CD8-positive, alpha-beta memory T cell (primary cell): ENCODE measurements around the gene ADORA1. TPM values are rescaled to one million over a fixed set of nuclear protein-coding genes. Genes with fewer than 3 reads are reported as not detected.

Experiments used
- CTCF ChIA-PET: fragments of 350-600 bp; sonication (Branson Sonifier 250); formaldehyde crosslinking; loops from one replicate; lab custom pipeline; 2021; ENCODE audit warnings: antibody characterized with exemption; lab: Charles Lee
- POLR2A ChIA-PET: fragments of 350-600 bp; sonication (Branson Sonifier 250); formaldehyde crosslinking; loops from one replicate; lab custom pipeline; 2021; ENCODE audit warnings: antibody characterized with exemption; lab: Charles Lee
- DNase-seq, 5 donors: peaks; one replicate each; pipeline versions ENCODE4 v3.0.0 to v3.0.0-alpha.2; 2020 to 2022; ENCODE audit warnings: mixed read lengths in 1 of 5
- H3K27ac ChIP-seq: one replicate; pipeline ENCODE4 v1.7.0; 2013; ENCODE audit warnings: low read depth, mild to moderate bottlenecking, low read length, moderate library complexity
- H3K27me3 ChIP-seq: 2 replicates; pipeline ENCODE4 v1.7.0; 2013; ENCODE audit warnings: low read length, mild to moderate bottlenecking; ENCODE audit not compliant: insufficient read depth, poor library complexity, severe bottlenecking
- H3K36me3 ChIP-seq: 2 replicates; pipeline ENCODE4 v1.7.0; 2013; ENCODE audit warnings: mild to moderate bottlenecking, low read length, moderate library complexity; ENCODE audit not compliant: insufficient read depth
- H3K4me1 ChIP-seq: 2 replicates; pipeline ENCODE4 v1.7.0; 2013; ENCODE audit warnings: mild to moderate bottlenecking, low read length, moderate library complexity; ENCODE audit not compliant: insufficient read depth
- H3K4me3 ChIP-seq: 2 replicates; pipeline ENCODE4 v1.7.0; 2013; ENCODE audit warnings: mild to moderate bottlenecking, low read length
- H3K9me3 ChIP-seq: 2 replicates; pipeline ENCODE4 v1.7.0; 2013; ENCODE audit warnings: mild to moderate bottlenecking, low read length
- H3K27ac Mint-ChIP-seq, 8 donors: one replicate each; pipeline ENCODE4 v1.8.0; 2020 to 2021; ENCODE audit warnings: mixed read lengths in 8 of 8, mild to moderate bottlenecking in 6 of 8, inconsistent platforms in 3 of 8, moderate library complexity in 3 of 8
- H3K27me3 Mint-ChIP-seq, 2 donors: one replicate each; pipeline ENCODE4 v1.8.0; 2020 to 2021; ENCODE audit warnings: mixed read lengths in 2 of 2, mild to moderate bottlenecking in 1 of 2, moderate library complexity in 1 of 2
- H3K36me3 Mint-ChIP-seq, 3 donors: one replicate each; pipeline ENCODE4 v1.8.0; 2020 to 2021; ENCODE audit warnings: mixed read lengths in 3 of 3, inconsistent platforms in 1 of 3, mild to moderate bottlenecking in 1 of 3
- H3K4me1 Mint-ChIP-seq, 3 donors: one replicate each; pipeline ENCODE4 v1.8.0; 2020 to 2021; ENCODE audit warnings: mixed read lengths in 3 of 3, inconsistent platforms in 1 of 3, mild to moderate bottlenecking in 1 of 3
- H3K4me3 Mint-ChIP-seq, 7 donors: one replicate each; pipeline ENCODE4 v1.8.0; 2020 to 2021; ENCODE audit warnings: mixed read lengths in 7 of 7, mild to moderate bottlenecking in 6 of 7, moderate library complexity in 4 of 7, inconsistent platforms in 2 of 7
- H3K9me3 Mint-ChIP-seq, 5 donors: one replicate each; pipeline ENCODE4 v1.8.0; 2020 to 2022; ENCODE audit warnings: mixed read lengths in 5 of 5, mild to moderate bottlenecking in 3 of 5, moderate library complexity in 2 of 5, inconsistent platforms in 1 of 5
- polyA plus RNA-seq: library from polyadenylated mRNA; unstranded; fragments of 300-500 nt; fragmentation: Illumina TruSeq; gene quantifications from one replicate; pipeline ENCODE4 v1.2.3, GENCODE V29; 2021
- total RNA-seq, 2 experiments: library from RNA; stranded (reverse); gene quantifications; one replicate each; pipeline ENCODE4 v1.2.3, GENCODE V29; 2021

Gene ADORA1
- total and polyA plus RNA-seq, 3 experiments from 2014 or later = not detected

DNA sequence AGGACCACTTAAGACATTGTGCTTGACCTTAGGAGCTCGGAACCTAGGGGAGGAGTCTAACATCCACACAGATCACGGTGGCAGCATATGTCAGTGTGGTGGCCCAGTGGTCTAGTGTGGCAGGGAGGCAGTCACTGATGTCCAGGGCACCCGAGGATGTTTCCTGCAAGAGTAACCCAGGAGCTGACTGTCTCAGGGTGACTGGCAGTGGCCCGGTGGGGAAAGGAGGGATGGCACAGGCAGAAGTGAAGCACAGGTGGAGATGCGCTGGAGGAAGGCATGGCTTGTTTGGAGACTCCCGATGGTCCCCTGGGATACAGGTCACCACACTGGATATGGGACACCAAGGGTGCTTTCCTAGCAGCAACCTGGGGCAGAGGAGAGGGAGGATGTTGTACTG, 85.6 kb downstream of the ADORA1 start:
- H3K4me1 Mint-ChIP-seq = peaks cover 0 to 7% (median 6%) of the 10 kb centered on the region in 3 donors
- Histone ChIP-seq H3K9me3 (no peaks in the 10 kb centered on the region), H3K27ac (no peak overlapping the region), H3K36me3 (no peaks in the 10 kb centered on the region), H3K4me3 (no peak overlapping the region), H3K4me1 (no peaks in the 10 kb centered on the region), H3K27me3 (no peaks in the 10 kb centered on the region)
- no peak overlapping the region for H3K4me3 Mint-ChIP-seq
- ChIA-PET POLR2A (no interaction called here), CTCF (interaction anchor here (1.1 kb wide), 1 partner anchor 173 kb away, joined by 4 read pairs; no protein-coding TSS in a partner anchor)
- peaks cover 13 to 17% of the 10 kb centered on the region in 2 donors for H3K27me3 Mint-ChIP-seq
- H3K9me3 Mint-ChIP-seq = no peaks in the 10 kb centered on the region
- no peaks in the 10 kb centered on the region for H3K36me3 Mint-ChIP-seq
- DNase-seq = no peak
- H3K27ac Mint-ChIP-seq = no peak overlapping the region

DNA sequence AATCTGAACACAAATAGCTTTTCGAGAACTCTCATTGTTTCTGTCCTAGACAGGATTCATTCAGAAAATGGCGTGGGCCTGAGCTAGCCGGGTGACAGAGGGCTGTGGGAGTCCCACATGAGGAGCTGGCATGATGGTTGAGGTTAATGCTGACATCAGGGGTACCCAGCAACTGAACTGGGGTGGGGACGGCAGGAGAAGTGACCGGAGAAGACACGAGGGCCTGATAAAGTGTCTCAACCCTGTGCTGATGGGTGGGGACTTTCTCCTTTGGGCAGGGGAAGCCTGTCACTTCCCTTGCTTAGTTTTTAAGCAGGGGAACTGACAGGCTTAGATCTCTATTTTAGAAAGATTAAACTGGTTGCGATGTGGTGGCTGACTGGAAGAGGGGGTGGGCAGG, 87.3 kb downstream of the ADORA1 start:
- H3K27me3 Mint-ChIP-seq = peaks cover 17 to 26% of the 10 kb centered on the region in 2 donors
- no peak overlapping the region for H3K4me3 Mint-ChIP-seq
- no peak overlapping the region for H3K27ac Mint-ChIP-seq
- Histone ChIP-seq H3K27ac (no peak overlapping the region), H3K36me3 (no peaks in the 10 kb centered on the region), H3K4me1 (no peaks in the 10 kb centered on the region), H3K4me3 (no peak overlapping the region), H3K9me3 (no peaks in the 10 kb centered on the region), H3K27me3 (no peaks in the 10 kb centered on the region)
- CTCF ChIA-PET = interaction anchor here (1.6 to 6.1 kb wide), 4 partner anchors 9 to 174 kb away, joined by 7 to 57 read pairs (median 18); no protein-coding TSS in a partner anchor
- H3K9me3 Mint-ChIP-seq = no peaks in the 10 kb centered on the region
- peaks cover 0 to 7% (median 6%) of the 10 kb centered on the region in 3 donors for H3K4me1 Mint-ChIP-seq
- DNase-seq = no peak
- no peaks in the 10 kb centered on the region for H3K36me3 Mint-ChIP-seq
- POLR2A ChIA-PET = no interaction called here

DNA sequence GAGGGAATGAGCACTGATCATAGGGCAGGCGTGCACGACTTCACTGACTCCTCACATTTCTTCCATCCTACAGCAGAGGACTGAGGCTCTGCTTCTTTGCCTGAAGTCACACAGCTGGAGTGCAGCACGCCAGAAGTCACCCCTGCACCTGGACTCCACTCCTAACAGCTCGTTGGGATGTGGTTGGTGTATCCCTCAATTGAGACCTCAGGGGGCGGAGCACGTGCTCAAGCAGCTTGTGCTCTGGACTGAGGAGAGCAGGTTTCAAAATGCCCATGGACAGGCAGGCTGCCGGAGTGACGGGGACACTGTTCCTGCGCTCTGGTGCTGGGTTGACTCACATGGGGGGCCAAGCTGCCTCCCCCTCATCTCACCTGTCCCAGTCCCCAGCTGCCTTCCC, 88.0 kb downstream of the ADORA1 start:
- ChIA-PET POLR2A (no interaction called here), CTCF (interaction anchor here (1.0 to 6.1 kb wide), 7 partner anchors 9 to 181 kb away, joined by 3 to 57 read pairs (median 7); no protein-coding TSS in a partner anchor)

DNA sequence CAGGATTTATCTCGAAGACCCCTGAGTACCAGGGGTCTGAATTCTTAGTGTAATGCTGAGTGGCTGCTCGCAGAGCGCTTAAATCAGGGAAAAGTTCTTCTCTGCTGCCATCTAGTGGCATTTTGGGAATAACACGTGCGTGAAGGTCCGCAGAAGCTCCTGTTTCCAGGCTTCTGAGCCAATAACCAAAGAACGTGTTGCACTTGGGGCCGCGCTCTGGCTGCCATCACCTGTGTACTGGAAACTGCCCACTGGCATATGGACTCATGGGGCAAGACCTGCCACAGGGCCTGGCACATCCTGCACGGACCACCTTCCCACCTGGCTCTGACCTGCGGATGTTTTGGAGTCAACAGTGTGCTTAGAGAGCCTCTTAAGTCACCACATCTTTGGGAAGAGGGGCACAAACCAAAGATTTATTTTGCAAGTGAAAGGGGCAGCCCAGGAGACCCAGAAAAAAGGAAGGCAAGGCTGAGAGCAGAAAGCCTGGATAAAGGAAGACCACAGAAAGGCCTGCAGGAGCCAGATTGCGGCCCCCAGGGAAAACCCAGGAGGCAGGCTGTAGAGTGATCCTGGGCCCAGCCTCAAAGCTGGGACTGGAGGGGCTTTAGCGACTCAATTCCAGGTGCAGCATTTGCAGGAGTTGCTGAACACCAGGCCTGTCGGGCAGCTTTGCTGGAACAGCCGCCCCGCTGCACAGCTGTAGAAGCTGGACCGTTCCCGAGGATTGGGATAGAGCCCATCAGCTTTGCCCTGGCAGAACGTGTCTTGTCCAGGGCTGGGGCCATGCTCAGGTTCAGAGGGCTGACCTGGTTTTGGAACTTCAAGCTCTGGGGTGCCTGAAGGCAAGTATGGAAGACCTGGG, 89.0 kb downstream of the ADORA1 start:
- no peaks in the 10 kb centered on the region for H3K36me3 Mint-ChIP-seq
- H3K27me3 Mint-ChIP-seq = peaks cover 17 to 26% of the 10 kb centered on the region in 2 donors
- no peak overlapping the region for H3K27ac Mint-ChIP-seq
- POLR2A ChIA-PET = no interaction called here
- no peak overlapping the region for H3K4me3 Mint-ChIP-seq
- H3K27me3 ChIP-seq = no peaks in the 10 kb centered on the region
- peak; percentile 25 to 54 (median 38) for DNase-seq
- no peaks in the 10 kb centered on the region for H3K4me1 ChIP-seq
- no peak overlapping the region for H3K27ac ChIP-seq
- H3K9me3 ChIP-seq = no peaks in the 10 kb centered on the region
- H3K4me1 Mint-ChIP-seq = peaks cover 0 to 7% (median 6%) of the 10 kb centered on the region in 3 donors
- no peak overlapping the region for H3K4me3 ChIP-seq
- no peaks in the 10 kb centered on the region for H3K36me3 ChIP-seq
- CTCF ChIA-PET = interaction anchor here (1.0 to 6.1 kb wide), 8 partner anchors 8 to 182 kb away, joined by 3 to 57 read pairs (median 6); no protein-coding TSS in a partner anchor
- no peaks in the 10 kb centered on the region for H3K9me3 Mint-ChIP-seq

More for the DNA sequence above, 88.0 kb downstream of the ADORA1 start:
- Histone ChIP-seq H3K27me3 (no peaks in the 10 kb centered on the region), H3K4me3 (no peak overlapping the region), H3K27ac (no peak overlapping the region), H3K9me3 (no peaks in the 10 kb centered on the region), H3K4me1 (no peaks in the 10 kb centered on the region), H3K36me3 (no peaks in the 10 kb centered on the region)
- H3K27me3 Mint-ChIP-seq = peaks cover 17 to 26% of the 10 kb centered on the region in 2 donors
- peaks cover 0 to 7% (median 6%) of the 10 kb centered on the region in 3 donors for H3K4me1 Mint-ChIP-seq
- H3K36me3 Mint-ChIP-seq = no peaks in the 10 kb centered on the region
- no peaks in the 10 kb centered on the region for H3K9me3 Mint-ChIP-seq
- H3K4me3 Mint-ChIP-seq = no peak overlapping the region
- no peak overlapping the region for H3K27ac Mint-ChIP-seq
- DNase-seq = no peak

Other genes with a start within 250 kb of the ADORA1 start
- 10 to 100 TPM; 13.9 to 14.0 TPM for gene RABIF, start 238.6 kb upstream of the ADORA1 start, total RNA-seq
- gene RABIF, start 238.6 kb upstream of the ADORA1 start, polyA plus RNA-seq = 22.2 TPM
- gene KLHL12, start 200.5 kb upstream of the ADORA1 start, total RNA-seq = 10 to 100 TPM; 40.2 to 40.9 TPM
- gene KLHL12, start 200.5 kb upstream of the ADORA1 start, polyA plus RNA-seq = 21.2 TPM
- 10 to 100 TPM; 91.0 to 95.4 TPM for gene ADIPOR1, start 169.4 kb upstream of the ADORA1 start, total RNA-seq
- gene ADIPOR1, start 169.4 kb upstream of the ADORA1 start, polyA plus RNA-seq = 104 TPM
- 10 to 100 TPM; 23.9 to 26.0 TPM for gene CYB5R1, start 160.5 kb upstream of the ADORA1 start, total RNA-seq
- gene CYB5R1, start 160.5 kb upstream of the ADORA1 start, polyA plus RNA-seq = 52.7 TPM
- gene TMEM183A, start 120.4 kb upstream of the ADORA1 start, total RNA-seq = 10 to 100 TPM; 76.9 to 77.2 TPM
- gene TMEM183A, start 120.4 kb upstream of the ADORA1 start, polyA plus RNA-seq = 55.4 TPM
- 1 to 10 TPM; 1.2 to 1.5 TPM for gene PPFIA4, start 101.2 kb upstream of the ADORA1 start, total RNA-seq
- gene PPFIA4, start 101.2 kb upstream of the ADORA1 start, polyA plus RNA-seq = not detected
- not detected for gene MYOG, start 41.7 kb upstream of the ADORA1 start, total RNA-seq
- gene MYOG, start 41.7 kb upstream of the ADORA1 start, polyA plus RNA-seq = not detected
- gene MYBPH, start 48.1 kb downstream of the ADORA1 start, total RNA-seq = not detected
- gene MYBPH, start 48.1 kb downstream of the ADORA1 start, polyA plus RNA-seq = not detected
- not detected for gene CHI3L1, start 59.0 kb downstream of the ADORA1 start, total RNA-seq
- gene CHI3L1, start 59.0 kb downstream of the ADORA1 start, polyA plus RNA-seq = not detected
- gene CHIT1, start 101.9 kb downstream of the ADORA1 start, total RNA-seq = under 1 TPM in 1 of 2 experiments, not detected in 1; 0.07 TPM
- gene CHIT1, start 101.9 kb downstream of the ADORA1 start, polyA plus RNA-seq = not detected
- gene BTG2, start 177.8 kb downstream of the ADORA1 start, total RNA-seq = 100 to 1,000 TPM in 1 of 2 experiments, 10 to 100 TPM in 1; 97.8 to 102 TPM
- gene BTG2, start 177.8 kb downstream of the ADORA1 start, polyA plus RNA-seq = 138 TPM
- gene FMOD, start 223.4 kb downstream of the ADORA1 start, total RNA-seq = 1 to 10 TPM in 1 of 2 experiments, under 1 TPM in 1; 0.51 to 1.2 TPM
- gene FMOD, start 223.4 kb downstream of the ADORA1 start, polyA plus RNA-seq = not detected